HEK293 (cell line): ENCODE measurements around the gene SLC5A10.

Source experiments
- BCL11B ChIP-seq: fragments of 450-650 bp; formaldehyde crosslinking; IDR thresholded peaks from 2 replicates; pipeline ENCODE4 v1.5.1; 2016; ENCODE audit warnings: low read depth, missing biosample characterization, missing genetic modification characterization
- GLI2 ChIP-seq: fragments of 450-650 bp; formaldehyde crosslinking; IDR thresholded peaks from 2 replicates; pipeline ENCODE4; 2017; ENCODE audit warnings: missing biosample characterization, missing genetic modification characterization, low read depth, borderline replicate concordance
- RBAK ChIP-seq: fragments of 450-650 bp; formaldehyde crosslinking; IDR thresholded peaks from 2 replicates; pipeline ENCODE4 v1.5.1; 2016; ENCODE audit warnings: missing biosample characterization, missing genetic modification characterization
- TCF7L2 ChIP-seq: IDR thresholded peaks from 2 replicates; pipeline ENCODE4 v1.6.1; 2011; ENCODE audit warnings: low read depth, mild to moderate bottlenecking, inconsistent platforms, low read length, moderate library complexity, borderline replicate concordance
- YY1 ChIP-seq: fragments of 450-650 bp; formaldehyde crosslinking; IDR thresholded peaks from 2 replicates; pipeline ENCODE4 v1.5.1; 2018; ENCODE audit warnings: missing biosample characterization, missing genetic modification characterization
- ZBTB1 ChIP-seq: fragments of 450-650 bp; formaldehyde crosslinking; IDR thresholded peaks from 2 replicates; pipeline ENCODE4 v1.5.1; 2016; ENCODE audit warnings: missing biosample characterization, missing genetic modification characterization
- ZBTB7A ChIP-seq: fragments of 450-650 bp; formaldehyde crosslinking; IDR thresholded peaks from 2 replicates; pipeline ENCODE4 v1.5.1; 2016; ENCODE audit warnings: low read depth, missing biosample characterization, missing genetic modification characterization
- ZBTB8A ChIP-seq: fragments of 450-650 bp; formaldehyde crosslinking; IDR thresholded peaks from 2 replicates; pipeline ENCODE4 v1.5.1; 2016; ENCODE audit warnings: missing biosample characterization, missing genetic modification characterization
- ZFP3 ChIP-seq: fragments of 450-650 bp; formaldehyde crosslinking; IDR thresholded peaks from 2 replicates; pipeline ENCODE4 v1.5.1; 2016; ENCODE audit warnings: low read depth, missing biosample characterization, missing genetic modification characterization
- ZFP37 ChIP-seq: fragments of 450-650 bp; formaldehyde crosslinking; IDR thresholded peaks from 2 replicates; pipeline ENCODE4 v1.5.1; 2016; ENCODE audit warnings: missing biosample characterization, missing genetic modification characterization
- ZNF175 ChIP-seq: fragments of 450-650 bp; formaldehyde crosslinking; IDR thresholded peaks from 2 replicates; pipeline ENCODE4 v1.5.1; 2016; ENCODE audit warnings: missing biosample characterization, missing genetic modification characterization
- ZNF211 ChIP-seq: fragments of 450-650 bp; formaldehyde crosslinking; IDR thresholded peaks from 2 replicates; pipeline ENCODE4 v1.5.1; 2016; ENCODE audit warnings: low read depth, missing biosample characterization, missing genetic modification characterization
- ZNF248 ChIP-seq: fragments of 450-650 bp; formaldehyde crosslinking; IDR thresholded peaks from 2 replicates; pipeline ENCODE4 v1.5.1; 2017; ENCODE audit warnings: missing biosample characterization, missing genetic modification characterization
- ZNF311 ChIP-seq: fragments of 450-650 bp; formaldehyde crosslinking; IDR thresholded peaks from 2 replicates; pipeline ENCODE4 v1.5.1; 2017; ENCODE audit warnings: missing biosample characterization, missing genetic modification characterization, borderline replicate concordance
- ZNF416 ChIP-seq: fragments of 450-650 bp; formaldehyde crosslinking; IDR thresholded peaks from 2 replicates; pipeline ENCODE4 v1.5.1; 2016; ENCODE audit warnings: missing biosample characterization, missing genetic modification characterization
- ZNF423 ChIP-seq: fragments of 450-650 bp; formaldehyde crosslinking; IDR thresholded peaks from 2 replicates; pipeline ENCODE4 v1.5.1; 2016; ENCODE audit warnings: missing biosample characterization, missing genetic modification characterization
- ZNF521 ChIP-seq: fragments of 450-650 bp; formaldehyde crosslinking; IDR thresholded peaks from 2 replicates; pipeline ENCODE4 v1.5.1; 2017; ENCODE audit warnings: missing biosample characterization, mild to moderate bottlenecking, missing genetic modification characterization
- ZNF548 ChIP-seq: fragments of 450-650 bp; formaldehyde crosslinking; IDR thresholded peaks from 2 replicates; pipeline ENCODE4 v1.5.1; 2016; ENCODE audit warnings: missing biosample characterization, missing genetic modification characterization
- ZNF596 ChIP-seq: fragments of 450-650 bp; IDR thresholded peaks from 2 replicates; pipeline ENCODE4 v1.5.0; 2018; ENCODE audit warnings: missing biosample characterization, mild to moderate bottlenecking, missing genetic modification characterization, moderate library complexity
- ZNF621 ChIP-seq: fragments of 450-650 bp; formaldehyde crosslinking; IDR thresholded peaks from 2 replicates; pipeline ENCODE4 v1.5.1; 2017; ENCODE audit warnings: missing biosample characterization, missing genetic modification characterization
- ZNF701 ChIP-seq: fragments of 450-650 bp; formaldehyde crosslinking; IDR thresholded peaks from 2 replicates; pipeline ENCODE4 v1.5.1; 2016; ENCODE audit warnings: missing biosample characterization, missing genetic modification characterization
- ZNF707 ChIP-seq: fragments of 450-650 bp; formaldehyde crosslinking; IDR thresholded peaks from 2 replicates; pipeline ENCODE4 v1.5.1; 2016; ENCODE audit warnings: missing biosample characterization, missing genetic modification characterization
- ZNF768 ChIP-seq: fragments of 450-650 bp; formaldehyde crosslinking; IDR thresholded peaks from 2 replicates; pipeline ENCODE4 v1.5.1; 2018; ENCODE audit warnings: missing biosample characterization, mild to moderate bottlenecking, missing genetic modification characterization
- TF ChIP-seq, protein P1 (sequence below): fragments of 450-650 bp; formaldehyde crosslinking; conservative IDR thresholded peaks from 2 replicates; pipeline ENCODE4 v1.5.1; 2016; ENCODE audit warnings: low read depth, missing biosample characterization, missing genetic modification characterization
- TF ChIP-seq, protein P2 (sequence below): fragments of 450-650 bp; IDR thresholded peaks from 2 replicates; pipeline ENCODE4 v1.5.1; 2018; ENCODE audit warnings: missing biosample characterization, missing genetic modification characterization
- TF ChIP-seq, protein P3 (sequence below): fragments of 450-650 bp; formaldehyde crosslinking; IDR thresholded peaks from 2 replicates; pipeline ENCODE4 v1.5.1; 2016; ENCODE audit warnings: missing biosample characterization, missing genetic modification characterization
- TF ChIP-seq, protein P4 (sequence below): fragments of 450-650 bp; formaldehyde crosslinking; IDR thresholded peaks from 2 replicates; pipeline ENCODE4 v1.5.1; 2016; ENCODE audit warnings: missing biosample characterization, missing genetic modification characterization
- TF ChIP-seq, protein P5 (sequence below): fragments of 450-650 bp; formaldehyde crosslinking; IDR thresholded peaks from 2 replicates; pipeline ENCODE4 v1.5.1; 2017; ENCODE audit warnings: missing biosample characterization, missing genetic modification characterization
- TF ChIP-seq, protein P6 (sequence below): fragments of 450-650 bp; formaldehyde crosslinking; IDR thresholded peaks from 2 replicates; pipeline ENCODE4 v1.5.1; 2016; ENCODE audit warnings: missing biosample characterization, missing genetic modification characterization

SLC5A10 gene

DNA sequence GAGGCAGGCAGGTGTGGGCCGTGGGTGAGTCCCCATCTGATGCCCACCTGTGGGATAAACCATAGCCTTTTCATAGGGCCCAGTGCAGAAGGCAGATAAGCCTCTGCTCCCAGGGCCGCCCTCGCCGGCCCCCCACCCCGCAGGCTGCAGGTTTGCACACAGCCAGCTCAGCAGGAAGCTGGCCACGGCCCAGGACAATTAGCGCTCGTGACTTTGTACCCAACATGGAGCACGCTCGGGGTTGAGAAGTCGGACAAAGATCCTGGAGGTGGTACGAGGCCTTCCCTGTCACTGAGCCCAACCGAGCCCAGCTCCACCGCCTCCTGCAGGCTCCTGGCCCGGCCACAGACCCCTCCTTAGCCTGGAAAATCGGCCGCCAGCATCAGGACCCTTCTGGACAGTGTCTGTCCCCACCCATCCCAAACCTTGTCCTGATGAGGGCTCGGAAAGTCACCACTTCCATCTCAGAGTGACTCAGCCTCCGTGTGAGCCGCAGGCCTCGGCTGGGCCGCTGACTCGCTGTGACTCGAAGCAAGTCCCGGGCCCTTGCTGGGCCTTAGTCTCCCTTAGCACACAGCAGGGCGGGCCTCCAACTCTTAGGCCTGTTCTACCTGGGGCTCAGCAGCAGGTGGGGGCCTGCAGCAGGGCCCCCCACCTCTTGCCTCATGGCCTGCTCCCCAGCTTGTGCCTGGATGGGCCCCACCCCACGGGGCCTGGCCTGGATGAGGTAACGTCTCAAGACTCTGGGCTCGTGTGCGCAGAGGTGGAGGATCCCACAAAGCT is 29.9 kb downstream of the SLC5A10 start (continued):
- TF ChIP-seq ZFP3 (tag by site-specific recombination), result no peak
- TF ChIP-seq, protein P1, sequence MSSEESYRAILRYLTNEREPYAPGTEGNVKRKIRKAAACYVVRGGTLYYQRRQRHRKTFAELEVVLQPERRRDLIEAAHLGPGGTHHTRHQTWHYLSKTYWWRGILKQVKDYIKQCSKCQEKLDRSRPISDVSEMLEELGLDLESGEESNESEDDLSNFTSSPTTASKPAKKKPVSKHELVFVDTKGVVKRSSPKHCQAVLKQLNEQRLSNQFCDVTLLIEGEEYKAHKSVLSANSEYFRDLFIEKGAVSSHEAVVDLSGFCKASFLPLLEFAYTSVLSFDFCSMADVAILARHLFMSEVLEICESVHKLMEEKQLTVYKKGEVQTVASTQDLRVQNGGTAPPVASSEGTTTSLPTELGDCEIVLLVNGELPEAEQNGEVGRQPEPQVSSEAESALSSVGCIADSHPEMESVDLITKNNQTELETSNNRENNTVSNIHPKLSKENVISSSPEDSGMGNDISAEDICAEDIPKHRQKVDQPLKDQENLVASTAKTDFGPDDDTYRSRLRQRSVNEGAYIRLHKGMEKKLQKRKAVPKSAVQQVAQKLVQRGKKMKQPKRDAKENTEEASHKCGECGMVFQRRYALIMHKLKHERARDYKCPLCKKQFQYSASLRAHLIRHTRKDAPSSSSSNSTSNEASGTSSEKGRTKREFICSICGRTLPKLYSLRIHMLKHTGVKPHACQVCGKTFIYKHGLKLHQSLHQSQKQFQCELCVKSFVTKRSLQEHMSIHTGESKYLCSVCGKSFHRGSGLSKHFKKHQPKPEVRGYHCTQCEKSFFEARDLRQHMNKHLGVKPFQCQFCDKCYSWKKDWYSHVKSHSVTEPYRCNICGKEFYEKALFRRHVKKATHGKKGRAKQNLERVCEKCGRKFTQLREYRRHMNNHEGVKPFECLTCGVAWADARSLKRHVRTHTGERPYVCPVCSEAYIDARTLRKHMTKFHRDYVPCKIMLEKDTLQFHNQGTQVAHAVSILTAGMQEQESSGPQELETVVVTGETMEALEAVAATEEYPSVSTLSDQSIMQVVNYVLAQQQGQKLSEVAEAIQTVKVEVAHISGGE (tag by site-specific recombination), result no peak
- TF ChIP-seq ZNF211 (tag by site-specific recombination), result no peak
- TF ChIP-seq ZNF175 (tag by site-specific recombination), result no peak
- TF ChIP-seq, protein P2, sequence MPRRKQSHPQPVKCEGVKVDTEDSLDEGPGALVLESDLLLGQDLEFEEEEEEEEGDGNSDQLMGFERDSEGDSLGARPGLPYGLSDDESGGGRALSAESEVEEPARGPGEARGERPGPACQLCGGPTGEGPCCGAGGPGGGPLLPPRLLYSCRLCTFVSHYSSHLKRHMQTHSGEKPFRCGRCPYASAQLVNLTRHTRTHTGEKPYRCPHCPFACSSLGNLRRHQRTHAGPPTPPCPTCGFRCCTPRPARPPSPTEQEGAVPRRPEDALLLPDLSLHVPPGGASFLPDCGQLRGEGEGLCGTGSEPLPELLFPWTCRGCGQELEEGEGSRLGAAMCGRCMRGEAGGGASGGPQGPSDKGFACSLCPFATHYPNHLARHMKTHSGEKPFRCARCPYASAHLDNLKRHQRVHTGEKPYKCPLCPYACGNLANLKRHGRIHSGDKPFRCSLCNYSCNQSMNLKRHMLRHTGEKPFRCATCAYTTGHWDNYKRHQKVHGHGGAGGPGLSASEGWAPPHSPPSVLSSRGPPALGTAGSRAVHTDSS (tag by site-specific recombination), result no peak
- TF ChIP-seq TCF7L2, result no peak
- TF ChIP-seq ZNF521 (tag by site-specific recombination), result no peak
- TF ChIP-seq ZNF596 (tag by site-specific recombination), result 0 out of 2 replicates have a peak, but pooled peaks have one; percentile 24
- TF ChIP-seq BCL11B (tag by site-specific recombination), result no peak
- no peak for TF ChIP-seq ZNF701 (tag by site-specific recombination)
- TF ChIP-seq, protein P3, sequence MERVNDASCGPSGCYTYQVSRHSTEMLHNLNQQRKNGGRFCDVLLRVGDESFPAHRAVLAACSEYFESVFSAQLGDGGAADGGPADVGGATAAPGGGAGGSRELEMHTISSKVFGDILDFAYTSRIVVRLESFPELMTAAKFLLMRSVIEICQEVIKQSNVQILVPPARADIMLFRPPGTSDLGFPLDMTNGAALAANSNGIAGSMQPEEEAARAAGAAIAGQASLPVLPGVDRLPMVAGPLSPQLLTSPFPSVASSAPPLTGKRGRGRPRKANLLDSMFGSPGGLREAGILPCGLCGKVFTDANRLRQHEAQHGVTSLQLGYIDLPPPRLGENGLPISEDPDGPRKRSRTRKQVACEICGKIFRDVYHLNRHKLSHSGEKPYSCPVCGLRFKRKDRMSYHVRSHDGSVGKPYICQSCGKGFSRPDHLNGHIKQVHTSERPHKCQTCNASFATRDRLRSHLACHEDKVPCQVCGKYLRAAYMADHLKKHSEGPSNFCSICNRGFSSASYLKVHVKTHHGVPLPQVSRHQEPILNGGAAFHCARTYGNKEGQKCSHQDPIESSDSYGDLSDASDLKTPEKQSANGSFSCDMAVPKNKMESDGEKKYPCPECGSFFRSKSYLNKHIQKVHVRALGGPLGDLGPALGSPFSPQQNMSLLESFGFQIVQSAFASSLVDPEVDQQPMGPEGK (tag by site-specific recombination), result peak; percentile 80
- peak; percentile 73 for TF ChIP-seq ZNF423
- no peak for TF ChIP-seq ZBTB7A (tag by site-specific recombination)
- no peak for TF ChIP-seq ZNF548 (tag by site-specific recombination)
- no peak for TF ChIP-seq ZNF248
- no peak for TF ChIP-seq ZNF621 (tag by site-specific recombination)
- no peak for TF ChIP-seq GLI2
- TF ChIP-seq, protein P4, sequence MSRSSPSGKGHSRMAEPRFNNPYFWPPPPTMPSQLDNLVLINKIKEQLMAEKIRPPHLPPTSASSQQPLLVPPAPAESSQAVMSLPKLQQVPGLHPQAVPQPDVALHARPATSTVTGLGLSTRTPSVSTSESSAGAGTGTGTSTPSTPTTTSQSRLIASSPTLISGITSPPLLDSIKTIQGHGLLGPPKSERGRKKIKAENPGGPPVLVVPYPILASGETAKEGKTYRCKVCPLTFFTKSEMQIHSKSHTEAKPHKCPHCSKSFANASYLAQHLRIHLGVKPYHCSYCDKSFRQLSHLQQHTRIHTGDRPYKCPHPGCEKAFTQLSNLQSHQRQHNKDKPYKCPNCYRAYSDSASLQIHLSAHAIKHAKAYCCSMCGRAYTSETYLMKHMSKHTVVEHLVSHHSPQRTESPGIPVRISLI (tag by site-specific recombination), result no peak
- TF ChIP-seq ZBTB8A, result peak; percentile 61
- TF ChIP-seq YY1 (tag by site-specific recombination), result 0 out of 2 replicates have a peak, but pooled peaks have one; percentile 24
- TF ChIP-seq ZFP37 (tag by site-specific recombination), result peak; percentile 42; the same call in 1 of the 2 replicates
- no peak for TF ChIP-seq ZBTB1 (tag by site-specific recombination)
- TF ChIP-seq ZNF416 (tag by site-specific recombination), result no peak
- no peak for TF ChIP-seq RBAK (tag by site-specific recombination)
- no peak for TF ChIP-seq ZNF768 (tag by site-specific recombination)
- TF ChIP-seq, protein P5, sequence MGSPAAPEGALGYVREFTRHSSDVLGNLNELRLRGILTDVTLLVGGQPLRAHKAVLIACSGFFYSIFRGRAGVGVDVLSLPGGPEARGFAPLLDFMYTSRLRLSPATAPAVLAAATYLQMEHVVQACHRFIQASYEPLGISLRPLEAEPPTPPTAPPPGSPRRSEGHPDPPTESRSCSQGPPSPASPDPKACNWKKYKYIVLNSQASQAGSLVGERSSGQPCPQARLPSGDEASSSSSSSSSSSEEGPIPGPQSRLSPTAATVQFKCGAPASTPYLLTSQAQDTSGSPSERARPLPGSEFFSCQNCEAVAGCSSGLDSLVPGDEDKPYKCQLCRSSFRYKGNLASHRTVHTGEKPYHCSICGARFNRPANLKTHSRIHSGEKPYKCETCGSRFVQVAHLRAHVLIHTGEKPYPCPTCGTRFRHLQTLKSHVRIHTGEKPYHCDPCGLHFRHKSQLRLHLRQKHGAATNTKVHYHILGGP (tag by site-specific recombination), result no peak
- TF ChIP-seq, protein P6, sequence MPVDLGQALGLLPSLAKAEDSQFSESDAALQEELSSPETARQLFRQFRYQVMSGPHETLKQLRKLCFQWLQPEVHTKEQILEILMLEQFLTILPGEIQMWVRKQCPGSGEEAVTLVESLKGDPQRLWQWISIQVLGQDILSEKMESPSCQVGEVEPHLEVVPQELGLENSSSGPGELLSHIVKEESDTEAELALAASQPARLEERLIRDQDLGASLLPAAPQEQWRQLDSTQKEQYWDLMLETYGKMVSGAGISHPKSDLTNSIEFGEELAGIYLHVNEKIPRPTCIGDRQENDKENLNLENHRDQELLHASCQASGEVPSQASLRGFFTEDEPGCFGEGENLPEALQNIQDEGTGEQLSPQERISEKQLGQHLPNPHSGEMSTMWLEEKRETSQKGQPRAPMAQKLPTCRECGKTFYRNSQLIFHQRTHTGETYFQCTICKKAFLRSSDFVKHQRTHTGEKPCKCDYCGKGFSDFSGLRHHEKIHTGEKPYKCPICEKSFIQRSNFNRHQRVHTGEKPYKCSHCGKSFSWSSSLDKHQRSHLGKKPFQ (tag by site-specific recombination), result no peak
- no peak for TF ChIP-seq ZNF707 (tag by site-specific recombination)
- no peak for TF ChIP-seq ZNF311
